Pons (tissue), 1 donor: ENCODE measurements around the gene RHBDL3.

ENCODE experiments used
- DNase-seq: peaks from one replicate; pipeline ENCODE4 v3.0.0-alpha.2; 2016; ENCODE audit warnings: low spot score

Gene RHBDL3

GRCh38 chr17:32266389-32267301 is 1.0 kb downstream of the RHBDL3 start:
- DNase-seq = no peak

- DNase-seq = no peak
Measured at GRCh38 chr17:32267690-32268205, 2.1 kb downstream of the RHBDL3 start.

- no peak for DNase-seq
Measured at GRCh38 chr17:32268734-32269288, 3.2 kb downstream of the RHBDL3 start.

GRCh38 chr17:32269377-32269776 is 3.7 kb downstream of the RHBDL3 start:
- DNase-seq = peak; percentile 54

- no peak for DNase-seq
Measured at GRCh38 chr17:32271844-32272243, 6.2 kb downstream of the RHBDL3 start.

GRCh38 chr17:32274101-32274500 is 8.5 kb downstream of the RHBDL3 start:
- no peak for DNase-seq

GRCh38 chr17:32274643-32275042 is 9.0 kb downstream of the RHBDL3 start:
- no peak for DNase-seq

GRCh38 chr17:32275060-32276042 is 9.7 kb downstream of the RHBDL3 start:
- no peak for DNase-seq

- no peak for DNase-seq
Measured at GRCh38 chr17:32276171-32276601, 10.6 kb downstream of the RHBDL3 start.

GRCh38 chr17:32277284-32277683 is 11.7 kb downstream of the RHBDL3 start:
- DNase-seq = peak; percentile 58

- no peak for DNase-seq
Measured at GRCh38 chr17:32278815-32279214, 13.2 kb downstream of the RHBDL3 start.

GRCh38 chr17:32279891-32280716 is 14.5 kb downstream of the RHBDL3 start:
- no peak for DNase-seq

GRCh38 chr17:32281011-32281451 is 15.4 kb downstream of the RHBDL3 start:
- DNase-seq = no peak

- DNase-seq = peak; percentile 52
Measured at GRCh38 chr17:32283745-32284201, 18.1 kb downstream of the RHBDL3 start.

- no peak for DNase-seq
Measured at GRCh38 chr17:32285306-32285705, 19.7 kb downstream of the RHBDL3 start.

- DNase-seq = peak; percentile 94
Measured at GRCh38 chr17:32285746-32286517, 20.3 kb downstream of the RHBDL3 start.

GRCh38 chr17:32286518-32286900 is 20.9 kb downstream of the RHBDL3 start:
- no peak for DNase-seq

- no peak for DNase-seq
Measured at GRCh38 chr17:32287804-32288511, 22.3 kb downstream of the RHBDL3 start.

GRCh38 chr17:32288615-32289014 is 23.0 kb downstream of the RHBDL3 start:
- no peak for DNase-seq
